ENCODE data around the gene GFPT1.

The GFPT1 gene

DNA sequence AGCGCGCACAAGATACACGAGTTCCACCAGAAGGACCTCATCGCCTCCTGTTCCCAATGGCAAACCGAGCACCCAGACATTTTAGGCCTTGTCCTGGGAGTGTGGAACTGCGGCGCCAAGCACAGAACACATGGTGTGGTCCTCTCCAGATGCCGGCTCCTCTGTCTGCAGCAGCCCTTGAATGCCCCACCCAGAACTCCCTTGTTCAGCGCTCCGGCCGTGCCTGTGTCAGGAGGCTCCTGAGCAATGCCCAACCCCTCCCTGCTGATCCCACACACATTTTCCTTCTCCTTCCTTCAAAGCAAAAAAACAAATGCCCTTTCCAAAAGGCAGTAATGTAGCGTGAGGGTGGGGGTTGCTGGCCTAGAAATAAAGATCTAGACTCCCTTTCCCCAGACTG is 89.8 kb downstream of the GFPT1 start:
- Histone ChIP-seq H3K79me2 (no peaks in the 10 kb centered on the region), H3K4me2 (ENCODE audit: low read length) (no peak overlapping the region), H3K9ac (no peak overlapping the region), H3K27me3 (ENCODE audit: control insufficient read depth, insufficient read depth, low read length) (no peaks in the 10 kb centered on the region), H3K27ac (no peak overlapping the region), H3K9me3 (ENCODE audit: control insufficient read depth, low read length) (no peaks in the 10 kb centered on the region), H3K36me3 (ENCODE audit: control insufficient read depth, insufficient read depth, low read length) (no peaks in the 10 kb centered on the region), H2AFZ (peak overlapping the region; percentile 13), H3K4me1 (peaks cover 16% of the 10 kb centered on the region), H3K4me3 (ENCODE audit: low read depth, low read length) (no peak overlapping the region)
- TF ChIP-seq, protein P1, sequence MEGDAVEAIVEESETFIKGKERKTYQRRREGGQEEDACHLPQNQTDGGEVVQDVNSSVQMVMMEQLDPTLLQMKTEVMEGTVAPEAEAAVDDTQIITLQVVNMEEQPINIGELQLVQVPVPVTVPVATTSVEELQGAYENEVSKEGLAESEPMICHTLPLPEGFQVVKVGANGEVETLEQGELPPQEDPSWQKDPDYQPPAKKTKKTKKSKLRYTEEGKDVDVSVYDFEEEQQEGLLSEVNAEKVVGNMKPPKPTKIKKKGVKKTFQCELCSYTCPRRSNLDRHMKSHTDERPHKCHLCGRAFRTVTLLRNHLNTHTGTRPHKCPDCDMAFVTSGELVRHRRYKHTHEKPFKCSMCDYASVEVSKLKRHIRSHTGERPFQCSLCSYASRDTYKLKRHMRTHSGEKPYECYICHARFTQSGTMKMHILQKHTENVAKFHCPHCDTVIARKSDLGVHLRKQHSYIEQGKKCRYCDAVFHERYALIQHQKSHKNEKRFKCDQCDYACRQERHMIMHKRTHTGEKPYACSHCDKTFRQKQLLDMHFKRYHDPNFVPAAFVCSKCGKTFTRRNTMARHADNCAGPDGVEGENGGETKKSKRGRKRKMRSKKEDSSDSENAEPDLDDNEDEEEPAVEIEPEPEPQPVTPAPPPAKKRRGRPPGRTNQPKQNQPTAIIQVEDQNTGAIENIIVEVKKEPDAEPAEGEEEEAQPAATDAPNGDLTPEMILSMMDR (IDR thresholded peaks at IDR 0.05), result no peak

DNA sequence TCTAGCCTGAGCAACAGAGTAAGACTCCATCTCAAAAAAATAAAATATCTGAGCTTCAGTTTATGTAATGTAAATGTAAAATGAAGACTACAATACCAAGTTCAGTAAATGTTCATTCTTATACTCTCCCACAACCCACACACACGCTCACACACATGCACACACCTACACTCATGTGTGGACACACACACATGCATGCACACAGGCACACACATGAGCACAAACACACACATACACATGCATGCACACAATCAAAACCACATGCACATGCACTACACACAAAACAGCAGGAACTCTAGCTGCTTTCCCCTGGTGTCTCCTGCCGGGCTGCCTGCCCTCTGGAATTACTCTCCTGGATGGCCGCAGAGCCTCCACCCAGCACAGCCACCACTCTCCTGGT is 90.6 kb downstream of the GFPT1 start:
- H3K79me2 ChIP-seq, result no peaks in the 10 kb centered on the region
- H3K36me3 ChIP-seq (ENCODE audit: control insufficient read depth, insufficient read depth, low read length), result no peaks in the 10 kb centered on the region
- H3K27ac ChIP-seq, result no peak overlapping the region
- no peaks in the 10 kb centered on the region for H3K9me3 ChIP-seq (ENCODE audit: control insufficient read depth, low read length)
- TF ChIP-seq, protein P1 (IDR thresholded peaks at IDR 0.05), result no peak
- H3K27me3 ChIP-seq (ENCODE audit: control insufficient read depth, insufficient read depth, low read length), result no peaks in the 10 kb centered on the region
- H3K9ac ChIP-seq, result no peak overlapping the region
- H3K4me3 ChIP-seq (ENCODE audit: low read depth, low read length), result no peak overlapping the region
- no peak overlapping the region for H2AFZ ChIP-seq
- no peak overlapping the region for H3K4me2 ChIP-seq (ENCODE audit: low read length)
- peaks cover 16% of the 10 kb centered on the region for H3K4me1 ChIP-seq

GRCh38 chr2:69292256-69292655 is 94.8 kb downstream of the GFPT1 start:
- Histone ChIP-seq H3K36me3 (ENCODE audit: control insufficient read depth, insufficient read depth, low read length) (no peaks in the 10 kb centered on the region), H3K9ac (no peak overlapping the region), H3K4me2 (ENCODE audit: low read length) (no peak overlapping the region), H3K27ac (no peak overlapping the region), H3K4me1 (peaks cover 10% of the 10 kb centered on the region), H3K79me2 (no peaks in the 10 kb centered on the region), H2AFZ (no peak overlapping the region), H3K27me3 (ENCODE audit: control insufficient read depth, insufficient read depth, low read length) (no peaks in the 10 kb centered on the region), H3K4me3 (ENCODE audit: low read depth, low read length) (no peak overlapping the region), H3K9me3 (ENCODE audit: control insufficient read depth, low read length) (no peaks in the 10 kb centered on the region)
- TF ChIP-seq, protein P1 (IDR thresholded peaks at IDR 0.05), result no peak

DNA sequence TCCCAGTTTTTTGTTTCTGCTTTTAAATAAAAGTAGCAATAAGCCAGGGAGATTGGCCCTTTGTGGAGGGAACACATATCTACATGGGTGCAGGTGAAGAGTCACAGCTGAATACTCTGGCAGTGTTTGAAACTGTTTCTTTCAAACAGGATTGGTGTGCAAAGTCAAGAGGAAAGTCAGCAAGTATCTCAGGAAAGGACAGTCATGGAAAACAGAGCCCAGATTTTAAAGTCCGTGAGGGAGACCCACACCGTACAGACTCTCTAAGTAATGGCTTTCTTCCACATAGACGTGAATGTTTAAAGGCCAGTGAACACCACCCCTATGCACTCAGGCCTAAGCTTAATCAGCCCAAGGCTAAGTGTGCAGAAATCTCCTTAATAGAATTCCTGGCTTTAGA is 95.3 kb downstream of the GFPT1 start:
- no peaks in the 10 kb centered on the region for H3K27me3 ChIP-seq (ENCODE audit: control insufficient read depth, insufficient read depth, low read length)
- TF ChIP-seq, protein P1 (IDR thresholded peaks at IDR 0.05), result no peak
- H3K4me2 ChIP-seq (ENCODE audit: low read length), result no peak overlapping the region
- no peaks in the 10 kb centered on the region for H3K79me2 ChIP-seq
- no peak overlapping the region for H2AFZ ChIP-seq
- H3K36me3 ChIP-seq (ENCODE audit: control insufficient read depth, insufficient read depth, low read length), result no peaks in the 10 kb centered on the region
- no peak overlapping the region for H3K4me3 ChIP-seq (ENCODE audit: low read depth, low read length)
- no peak overlapping the region for H3K27ac ChIP-seq
- no peak overlapping the region for H3K9ac ChIP-seq
- peaks cover 10% of the 10 kb centered on the region for H3K4me1 ChIP-seq
- no peaks in the 10 kb centered on the region for H3K9me3 ChIP-seq (ENCODE audit: control insufficient read depth, low read length)

- peaks cover 10% of the 10 kb centered on the region for H3K4me1 ChIP-seq
- TF ChIP-seq, protein P1 (IDR thresholded peaks at IDR 0.05), result no peak
- no peak overlapping the region for H3K4me2 ChIP-seq (ENCODE audit: low read length)
- H3K79me2 ChIP-seq, result no peaks in the 10 kb centered on the region
- no peak overlapping the region for H3K9ac ChIP-seq
- no peaks in the 10 kb centered on the region for H3K27me3 ChIP-seq (ENCODE audit: control insufficient read depth, insufficient read depth, low read length)
- peak overlapping the region; percentile 47 for H2AFZ ChIP-seq
- no peaks in the 10 kb centered on the region for H3K36me3 ChIP-seq (ENCODE audit: control insufficient read depth, insufficient read depth, low read length)
- no peaks in the 10 kb centered on the region for H3K9me3 ChIP-seq (ENCODE audit: control insufficient read depth, low read length)
- H3K27ac ChIP-seq, result no peak overlapping the region
- H3K4me3 ChIP-seq (ENCODE audit: low read depth, low read length), result no peak overlapping the region
Observed at GRCh38 chr2:69291004-69291650, 95.9 kb downstream of the GFPT1 start.

Data from parathyroid adenoma (tissue), 2 donors.